GM21528 (cell line): Measurements from ENCODE around the gene SERPINC1.
"Not testable (repeated sequence)": the region's sequence is repeated elsewhere in the genome, so short reads cannot be mapped to it uniquely, and the experiment has no call there.

Experiments
- ATAC-seq: cut with Tn5 transposase; IDR thresholded peaks from one replicate; pipeline ENCODE4 v1.9.1; 2021; ENCODE audit warnings: mild to moderate bottlenecking, moderate library complexity; ENCODE audit not compliant: unreplicated experiment, low FRiP score

Gene SERPINC1

GRCh38 chr1:173864179-173864867 is 52.8 kb downstream of the SERPINC1 start:
- no peak for ATAC-seq

- ATAC-seq = no peak
These were observed 53.6 kb downstream of the SERPINC1 start for GRCh38 chr1:173863224-173864161.

DNA sequence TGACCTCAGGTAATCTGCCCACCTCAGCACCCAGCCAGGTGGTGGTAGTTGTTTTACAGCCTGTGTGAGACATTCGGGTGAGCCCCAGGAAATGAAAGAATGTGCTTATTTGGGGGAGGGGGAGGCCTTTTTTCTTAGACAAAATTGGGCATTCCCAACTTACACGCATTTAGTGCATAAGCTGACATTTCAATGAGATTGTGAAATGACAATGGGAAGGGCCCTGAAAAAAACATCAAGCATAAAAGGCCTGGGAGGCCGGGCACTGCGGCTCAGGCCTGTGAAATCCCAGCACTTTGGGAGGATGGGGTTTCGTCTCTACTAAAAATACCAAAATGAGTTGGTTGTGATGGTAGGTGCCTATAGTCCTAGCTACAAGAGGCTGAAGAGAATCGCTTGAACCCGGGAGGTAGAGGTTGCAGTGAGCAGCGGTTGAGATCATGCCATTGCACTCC is 54.3 kb downstream of the SERPINC1 start:
- no peak for ATAC-seq

DNA sequence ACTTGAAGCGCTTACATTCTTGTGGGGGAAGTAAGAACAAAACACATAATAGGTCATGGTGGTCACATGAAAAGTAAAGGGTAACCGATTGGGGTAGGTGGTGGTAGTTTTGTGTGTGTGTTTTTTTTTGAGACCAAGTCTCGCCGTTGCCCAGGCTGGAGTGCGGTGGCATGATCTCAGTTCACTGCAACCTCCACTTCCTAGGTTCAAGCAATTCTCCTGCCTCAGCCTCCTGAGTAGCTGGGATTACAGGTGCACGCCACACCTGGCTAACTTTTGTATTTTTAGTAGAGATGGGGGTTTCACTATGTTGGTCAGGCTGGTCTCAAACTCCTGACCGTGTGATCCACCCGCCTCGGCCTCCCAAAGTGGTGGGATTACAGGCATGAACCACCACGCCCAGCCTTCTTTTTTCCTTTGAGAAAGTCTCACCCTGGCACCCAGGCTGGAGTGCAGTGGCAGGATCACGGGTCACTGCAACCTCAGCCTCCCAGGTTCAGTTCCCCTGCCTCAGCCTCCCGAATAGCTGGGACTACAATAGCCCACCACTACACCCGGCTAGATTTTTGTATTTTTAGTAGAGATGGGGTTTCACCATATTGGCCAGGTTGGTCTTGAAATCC is 54.9 kb downstream of the SERPINC1 start:
- not testable (repeated sequence) for ATAC-seq

DNA sequence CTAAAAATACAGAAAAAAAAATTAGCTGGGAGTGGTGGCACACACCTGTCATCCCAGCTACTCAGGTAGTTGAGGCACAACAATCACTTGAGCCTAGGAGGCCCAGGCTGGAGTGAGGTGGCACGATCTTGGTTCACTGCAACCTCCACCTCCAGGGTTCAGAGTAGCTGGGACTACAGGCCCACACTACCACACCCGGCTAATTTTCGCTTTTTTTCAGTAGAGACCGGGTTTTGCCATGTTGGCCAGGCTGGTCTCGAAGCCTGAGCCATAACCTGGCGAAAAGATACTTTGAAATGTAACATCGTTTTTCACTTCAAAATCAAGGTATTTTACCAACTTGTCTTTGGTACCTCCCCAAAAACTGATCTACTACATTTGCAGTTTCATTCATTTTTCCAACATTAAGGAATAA is 55.4 kb downstream of the SERPINC1 start:
- no peak for ATAC-seq

DNA sequence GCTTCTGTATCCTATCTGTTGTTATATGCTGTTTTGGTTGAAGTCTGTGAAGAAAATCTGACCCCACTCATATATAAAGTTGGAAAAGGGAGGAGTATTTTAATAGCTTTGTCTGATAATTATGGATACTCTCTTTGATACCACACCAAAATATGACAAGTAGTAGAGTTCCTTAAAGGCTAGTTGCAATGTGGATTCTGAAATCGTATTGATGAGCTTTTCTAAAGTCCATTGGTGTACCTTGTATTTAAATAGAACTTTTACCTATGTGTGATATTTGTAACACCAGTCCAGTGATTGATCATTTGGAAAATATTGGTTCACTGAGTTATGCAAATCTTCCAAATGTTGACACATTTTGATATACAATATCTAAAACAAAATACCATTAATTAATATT is 57.1 kb downstream of the SERPINC1 start:
- no peak for ATAC-seq

DNA sequence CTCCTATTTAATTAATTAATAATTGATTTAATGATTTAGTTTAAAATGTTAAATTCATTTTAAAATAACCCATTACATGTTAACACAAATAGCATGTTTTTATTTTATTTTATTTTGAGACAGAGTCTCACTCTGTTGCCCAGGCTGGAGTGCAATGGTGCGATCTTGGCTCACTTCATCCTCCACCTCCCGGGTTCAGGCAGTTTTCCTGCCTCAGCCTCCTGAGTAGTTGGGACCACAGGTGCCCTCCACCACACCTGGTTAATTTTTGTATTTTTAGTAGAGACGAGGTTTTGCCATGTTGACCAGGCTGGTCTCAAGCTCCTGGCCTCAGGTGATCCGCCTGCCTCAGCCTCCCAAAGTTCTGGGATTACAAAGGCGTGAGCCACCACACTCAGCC is 57.6 kb downstream of the SERPINC1 start:
- ATAC-seq = not testable (repeated sequence)

DNA sequence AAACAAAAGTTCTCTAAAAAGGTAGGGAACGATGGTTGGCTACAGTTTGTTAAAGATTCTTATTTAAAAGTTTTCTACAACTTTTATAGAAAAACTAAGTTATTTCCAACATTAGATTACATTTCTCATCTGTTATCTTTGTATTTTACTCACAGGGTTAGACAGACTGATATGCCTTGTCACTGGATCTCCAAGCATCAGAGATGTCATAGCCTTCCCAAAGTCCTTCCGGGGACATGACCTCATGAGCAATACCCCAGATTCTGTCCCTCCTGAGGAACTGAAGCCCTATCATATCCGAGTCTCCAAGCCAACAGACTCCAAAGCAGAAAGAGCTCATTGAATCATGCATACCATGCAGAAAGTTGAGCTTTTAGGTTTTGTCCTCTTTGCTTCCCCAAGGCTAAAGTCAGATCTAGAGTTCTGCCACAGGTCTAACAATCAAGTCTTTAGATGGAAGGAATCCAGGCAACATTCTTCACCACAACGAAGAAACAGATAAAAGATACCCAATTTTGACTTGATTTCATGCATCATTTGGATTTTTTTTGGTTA is 59.7 kb downstream of the SERPINC1 start:
- no peak for ATAC-seq

DNA sequence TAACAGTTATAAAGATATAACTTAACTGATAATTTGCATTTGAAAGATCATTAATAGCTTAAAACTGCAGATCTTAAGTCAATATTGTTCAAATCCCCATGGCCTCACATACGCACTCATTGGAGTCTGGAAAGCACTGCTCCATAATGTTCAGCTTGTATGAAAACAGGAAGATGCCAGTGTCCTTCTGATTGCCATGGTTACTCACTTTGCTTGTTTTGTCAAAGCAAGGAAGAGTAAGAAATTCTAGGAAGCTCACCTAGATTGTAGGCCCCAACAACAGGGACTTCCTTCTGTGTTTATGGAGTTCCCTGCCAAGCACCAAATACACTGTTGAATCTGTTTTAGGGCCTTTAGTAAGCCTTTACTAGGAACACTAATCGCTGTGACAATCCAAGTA is 60.2 kb downstream of the SERPINC1 start:
- ATAC-seq = no peak

- no peak for ATAC-seq
These were observed 61.1 kb downstream of the SERPINC1 start for GRCh38 chr1:173856014-173856413.
